PFSK-1 (cell line): ENCODE results near the gene DCC.

ENCODE experiments used
- POLR2AphosphoS5 ChIP-seq: IDR thresholded peaks from 2 replicates; pipeline ENCODE4 v1.6.1; 2012; ENCODE audit warnings: low read depth, mild to moderate bottlenecking, control low read depth, low read length, moderate library complexity
- SIN3A ChIP-seq: IDR thresholded peaks from 2 replicates; pipeline ENCODE4 v1.6.1; 2012; ENCODE audit warnings: mild to moderate bottlenecking, low read length, moderate library complexity, borderline replicate concordance; ENCODE audit not compliant: insufficient read depth

DNA sequence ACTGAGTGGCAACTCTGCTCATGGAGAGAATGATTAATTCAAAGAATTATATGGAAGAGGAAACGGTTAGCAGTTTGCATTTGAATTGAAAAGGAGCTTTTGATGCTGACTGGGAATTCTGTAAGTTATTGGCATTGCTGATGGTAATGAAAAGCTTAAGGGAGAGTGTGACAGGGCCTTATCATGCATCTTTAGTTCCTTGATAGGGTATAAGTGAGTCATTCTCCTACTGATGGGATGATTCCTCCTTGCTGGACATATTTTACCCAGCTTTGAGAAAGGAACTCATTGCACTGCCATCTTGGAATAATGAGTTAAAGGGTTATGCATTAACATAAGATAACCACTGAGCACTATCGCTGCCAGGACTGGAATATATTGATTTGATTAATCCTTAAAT lies 740.7 kb downstream of the DCC start:
- TF ChIP-seq SIN3A = no peak
- TF ChIP-seq POLR2AphosphoS5 = no peak
